Endothelial cell of umbilical vein (primary cell): ENCODE measurements around the gene TRDN. TPM values are rescaled to one million over a fixed set of nuclear protein-coding genes. Genes with fewer than 3 reads are reported as not detected.
"Not testable (repeated sequence)": the region's sequence is repeated elsewhere in the genome, so short reads cannot be mapped to it uniquely, and the experiment has no call there.

Source experiments
- BruUV-seq: library from RNA; stranded (reverse); fragments of 400-500 nt; replicated peaks from 2 replicates; lab custom pipeline; 2021; lab: Mats Ljungman, UMichigan
- CTCF ChIA-PET: fragments of 300-600, 350-600 bp; sonication (Branson Sonifier 250); formaldehyde crosslinking; loops from one replicate; lab custom pipeline; 2021; ENCODE audit warnings: antibody characterized with exemption, inconsistent platforms; lab: Charles Lee
- POLR2A ChIA-PET: fragments of 300-600, 350-600 bp; sonication (Branson Sonifier 250); formaldehyde crosslinking; loops from one replicate; lab custom pipeline; 2021; ENCODE audit warnings: antibody characterized with exemption, inconsistent platforms; lab: Charles Lee
- DNase-seq: peaks from one replicate; pipeline ENCODE4 v3.0.0-alpha.2; 2011; ENCODE audit warnings: low read depth, low spot score
- FAIRE-seq: peaks from 2 replicates; lab custom pipeline; 2011; peaks lifted over from hg19 to GRCh38; lab: Jason Lieb, UNC
- H2AFZ ChIP-seq: 2 replicates; pipeline ENCODE4 v1.6.0; 2012; ENCODE audit warnings: low read depth, low read length, control low read depth, inconsistent platforms
- H3K27ac ChIP-seq: 2 replicates; pipeline ENCODE4 v1.5.1; 2011; ENCODE audit warnings: low read depth, mild to moderate bottlenecking, control low read depth, low read length, moderate library complexity; ENCODE audit not compliant: insufficient read depth
- H3K27me3 ChIP-seq, 2 experiments: 2 replicates each; pipeline versions ENCODE4 v1.6.0 to v1.6.1; 2011; ENCODE audit warnings: low read length in 2 of 2, mixed read lengths in 1 of 2; ENCODE audit not compliant: control insufficient read depth in 2 of 2, insufficient read depth in 2 of 2
- H3K36me3 ChIP-seq, 2 experiments: 2 replicates in 1 of 2; 3 replicates in 1 of 2; pipeline ENCODE4 v1.5.1; 2011; ENCODE audit warnings: low read length in 2 of 2, mild to moderate bottlenecking in 1 of 2, moderate library complexity in 1 of 2; ENCODE audit not compliant: control insufficient read depth in 2 of 2, insufficient read depth in 2 of 2; ENCODE audit errors: extremely low read depth in 1 of 2
- H3K4me1 ChIP-seq: 3 replicates; pipeline ENCODE4 v1.5.1; 2011; ENCODE audit warnings: mild to moderate bottlenecking, low read length; ENCODE audit not compliant: control insufficient read depth, insufficient read depth; ENCODE audit errors: extremely low read depth
- H3K4me2 ChIP-seq: 2 replicates; pipeline ENCODE4 v1.6.1; 2011; ENCODE audit warnings: low read length, control low read depth, mixed read lengths; ENCODE audit not compliant: insufficient read depth
- H3K4me3 ChIP-seq, 3 experiments: fragments of 200-600 bp in 1 of 3; sonication (generic), shearing (Covaris generic) in 1 of 3; replicated peaks in 1 of 3; 2 replicates each; pipeline ENCODE4 v1.5.1; 2011 to 2016; ENCODE audit warnings: control low read depth in 3 of 3, low read length in 3 of 3, mild to moderate bottlenecking in 2 of 3, inconsistent platforms in 1 of 3, low read depth in 1 of 3, moderate library complexity in 1 of 3; ENCODE audit not compliant: insufficient read depth in 1 of 3
- H3K79me2 ChIP-seq: 2 replicates; pipeline ENCODE4 v1.6.0; 2012; ENCODE audit warnings: low read length, inconsistent platforms; ENCODE audit not compliant: control insufficient read depth, insufficient read depth
- H3K9ac ChIP-seq: replicated peaks from 2 replicates; pipeline ENCODE3; 2011; ENCODE audit warnings: low read length, control low read depth; ENCODE audit not compliant: insufficient read depth; ENCODE audit errors: extremely low read depth
- H3K9me1 ChIP-seq: replicated peaks from 3 replicates; pipeline ENCODE4 v1.6.0; 2011; ENCODE audit warnings: mild to moderate bottlenecking, low read length; ENCODE audit not compliant: control insufficient read depth, insufficient read depth; ENCODE audit errors: extremely low read depth
- H3K9me3 ChIP-seq: replicated peaks from 2 replicates; pipeline ENCODE4 v1.5.1; 2012; ENCODE audit warnings: low read length, inconsistent platforms; ENCODE audit not compliant: control insufficient read depth, insufficient read depth
- H4K20me1 ChIP-seq: replicated peaks from 2 replicates; pipeline ENCODE3; 2011; ENCODE audit warnings: mild to moderate bottlenecking, low read length; ENCODE audit not compliant: control insufficient read depth, insufficient read depth; ENCODE audit errors: extremely low read depth
- JUN ChIP-seq: IDR thresholded peaks from 2 replicates; pipeline ENCODE4 v1.6.1; 2011; ENCODE audit warnings: borderline replicate concordance, low read depth; ENCODE audit not compliant: insufficient read length, insufficient read depth
- POLR2A ChIP-seq: IDR thresholded peaks from 2 replicates; pipeline ENCODE4 v1.6.1; 2012; ENCODE audit warnings: low read depth, mild to moderate bottlenecking, control low read depth, low read length
- dilution Hi-C: fragments of 300-500 bp; cut with MboI; formaldehyde crosslinking; loops from one replicate; pipeline ENCODE4 v1.15.0; 2019; ENCODE audit warnings: low sequenced_read_pairs; ENCODE audit not compliant: extremely low pct_ligation_motif_present
- intact Hi-C: fragments of 100-400 bp; cut with micrococcal nuclease; formaldehyde crosslinking; loops from one replicate; pipeline ENCODE4 v1.10.0; 2022
- polyA plus RNA-seq, 4 experiments: library from polyadenylated mRNA; depleted of rRNA in 3 of 4; stranded (reverse) in 3 of 4; unstranded in 1 of 4; fragments of >200 nt; gene quantifications; 2 replicates each; pipeline versions ENCODE4 v1.2.1 to v1.2.3, GENCODE V29; 2011 to 2012; ENCODE audit warnings: missing spikeins in 1 of 4
- total RNA-seq: library from RNA; stranded (reverse); gene quantifications from 2 replicates; pipeline ENCODE4 v1.2.3, GENCODE V29; 2021

The TRDN gene
- total and polyA plus RNA-seq, 2 donors (not counting 3 experiments of a cell fraction or from before 2014, with no cell fraction given) = not detected

DNA sequence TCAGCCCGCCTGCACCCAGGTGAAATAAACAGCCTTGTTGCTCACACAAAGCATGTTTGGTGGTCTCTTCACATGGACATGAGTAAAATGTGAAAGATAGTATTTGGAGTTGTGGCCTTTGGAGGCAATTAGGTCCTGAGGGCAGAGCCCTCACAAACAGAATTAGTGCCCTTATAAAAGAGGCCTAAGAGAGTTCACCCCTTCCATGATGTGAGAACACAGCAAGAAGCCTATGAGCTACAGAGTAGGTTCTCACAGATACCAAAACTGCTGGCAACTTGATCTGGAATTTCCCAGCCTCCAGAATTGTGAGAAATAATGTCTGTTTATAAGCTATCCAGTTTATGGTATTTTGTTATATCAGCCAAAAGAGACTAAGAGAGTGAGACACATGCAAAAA lies 74.5 kb downstream of the TRDN start:
- H3K9ac ChIP-seq = no peak overlapping the region
- H3K4me1 ChIP-seq = no peaks in the 10 kb centered on the region
- dilution Hi-C loops (no loop called here), intact Hi-C loops (no loop called here)
- FAIRE-seq (no peak), DNase-seq (no peak)
- H3K4me2 ChIP-seq = no peak overlapping the region
- H4K20me1 ChIP-seq = no peaks in the 10 kb centered on the region
- CTCF ChIA-PET = interaction anchor here (0.7 to 1.1 kb wide), 2 partner anchors 9 to 12 kb away, joined by 3 to 5 read pairs; no protein-coding TSS in a partner anchor
- no TSS peak for BruUV-seq
- no peak overlapping the region for H3K27ac ChIP-seq
- H2AFZ ChIP-seq = no peak overlapping the region
- no peaks in the 10 kb centered on the region for H3K79me2 ChIP-seq
- TF ChIP-seq JUN (no peak), POLR2A (no peak)
- peaks cover 6 to 13% of the 10 kb centered on the region in 2 experiments for H3K27me3 ChIP-seq
- no peaks in the 10 kb centered on the region for H3K36me3 ChIP-seq
- no peaks in the 10 kb centered on the region for H3K9me3 ChIP-seq
- POLR2A ChIA-PET = no interaction called here
- H3K9me1 ChIP-seq = no peaks in the 10 kb centered on the region
- no peak overlapping the region for H3K4me3 ChIP-seq

DNA sequence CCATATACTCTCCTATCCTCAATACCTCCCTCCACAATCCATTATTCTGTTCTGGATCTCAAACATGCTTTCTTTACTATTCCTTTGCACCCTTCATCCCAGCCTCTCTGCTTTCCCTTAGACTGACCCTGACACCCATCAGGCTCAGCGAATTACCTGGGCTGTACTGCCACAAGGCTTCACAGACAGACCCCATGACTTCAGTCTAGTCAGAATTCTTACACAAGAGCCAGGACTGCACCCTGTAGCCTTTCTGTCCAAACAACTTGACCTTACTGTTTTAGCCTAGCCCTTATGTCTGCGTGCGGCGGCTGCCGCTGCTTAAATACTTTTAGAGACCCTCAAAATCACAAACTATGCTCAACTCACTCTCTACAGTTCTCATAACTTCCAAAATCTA lies 76.9 kb downstream of the TRDN start:
- dilution Hi-C loops, BruUV-seq, DNase-seq, H3K9me3 ChIP-seq, H3K9ac ChIP-seq, H3K9me1 ChIP-seq, POLR2A ChIA-PET, H3K4me1 ChIP-seq, H3K27ac ChIP-seq, H3K4me3 ChIP-seq, H3K36me3 ChIP-seq, FAIRE-seq, H2AFZ ChIP-seq, H3K4me2 ChIP-seq, intact Hi-C loops, H4K20me1 ChIP-seq, CTCF ChIA-PET, H3K79me2 ChIP-seq: not testable (repeated sequence)
- peaks cover 4 to 14% of the 10 kb centered on the region in 2 experiments for H3K27me3 ChIP-seq

DNA sequence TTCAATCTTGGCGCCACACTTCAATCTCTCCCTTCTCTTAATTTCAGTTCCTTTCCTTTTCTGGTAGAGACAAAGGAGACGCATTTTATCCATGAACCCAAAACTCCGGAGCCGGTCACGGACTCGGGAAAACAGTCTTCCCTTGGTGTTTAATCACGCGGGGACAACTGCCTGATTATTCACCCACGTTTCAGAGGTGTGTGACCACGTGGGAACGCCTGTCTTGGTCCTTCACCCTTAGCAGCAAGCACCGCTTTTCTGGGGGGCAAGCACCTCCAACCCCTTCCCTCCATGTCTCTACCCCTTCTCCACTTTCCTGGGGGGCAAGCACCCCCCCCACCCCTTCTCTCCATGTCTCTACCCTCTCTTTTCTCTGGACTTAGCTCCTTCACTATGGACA lies 79.3 kb downstream of the TRDN start:
- H3K4me2 ChIP-seq, H3K27ac ChIP-seq, H3K79me2 ChIP-seq, CTCF ChIA-PET, DNase-seq, H3K36me3 ChIP-seq, H3K4me1 ChIP-seq, FAIRE-seq, H3K9ac ChIP-seq, H3K9me3 ChIP-seq, intact Hi-C loops, POLR2A ChIA-PET, H3K9me1 ChIP-seq, H3K4me3 ChIP-seq, dilution Hi-C loops, H2AFZ ChIP-seq, H4K20me1 ChIP-seq, BruUV-seq: not testable (repeated sequence)
- H3K27me3 ChIP-seq = peaks cover 12 to 18% of the 10 kb centered on the region in 2 experiments
